ENCODE measurements around the gene SNAP23. TPM values are rescaled to one million over a fixed set of nuclear protein-coding genes. Genes with fewer than 3 reads are reported as not detected.
A peak's percentile ranks its signal among the peaks of the same experiment; 100 is the strongest.

SNAP23 gene
- total and polyA plus RNA-seq, 7 donors, result 12.9 to 42.2 (median 21.9) TPM

- no peaks in the 10 kb centered on the region for H3K27me3 ChIP-seq (ENCODE audit: insufficient read depth in 3 of 3, low read length in 2 of 3)
- no peaks in the 10 kb centered on the region for H3K9me3 ChIP-seq
- peak within 1 kb of the TSS; percentile 95 for H3K27ac ChIP-seq
- no peaks in the 10 kb centered on the region for H3K36me3 ChIP-seq (ENCODE audit: insufficient read depth in 1 of 2, low read depth in 1 of 2)
- no peak for TF ChIP-seq CTCF (IDR thresholded peaks at IDR 0.05)
- DNase-seq (peak; percentile 87 to 94), ATAC-seq (peak; percentile 63 to 79 (median 68))
- peaks cover 15% of the 10 kb centered on the region for H3K4me1 ChIP-seq
- H3K4me3 ChIP-seq, result peak within 1 kb of the TSS; percentile 92
- WGBS, 3 donors, result 0% methylated on average over 50 to 51 of the region's 51 CpGs
- intact Hi-C loops (cut with DNase I), result no loop called here
Measured at GRCh38 chr15:42490671-42491538, 4.5 kb upstream of the SNAP23 start, which contains the start of gene ZNF106. TSS of gene ZNF106 (minus strand) at chr15:42491141. CDS start at chr15:42472289, 18,852 bp downstream.

- WGBS, 3 donors, result 80 to 85% (median 83%) methylated on average over 18 of the region's 18 CpGs
- no peaks in the 10 kb centered on the region for H3K36me3 ChIP-seq (ENCODE audit: insufficient read depth in 1 of 2, low read depth in 1 of 2)
- DNase-seq, result no peak
- no peaks in the 10 kb centered on the region for H3K9me3 ChIP-seq
- H3K4me1 ChIP-seq, result peaks cover 22% of the 10 kb centered on the region
- no peak for TF ChIP-seq CTCF (IDR thresholded peaks at IDR 0.05)
- H3K27ac ChIP-seq, result peak overlapping the region; percentile 95
- intact Hi-C loops (cut with DNase I), result no loop called here
- H3K27me3 ChIP-seq (ENCODE audit: insufficient read depth in 3 of 3, low read length in 2 of 3), result no peaks in the 10 kb centered on the region
- peak in 1 of 4 donors; percentile 8 for ATAC-seq
- peak overlapping the region; percentile 92 for H3K4me3 ChIP-seq
Measured at GRCh38 chr15:42491539-42492225, 3.8 kb upstream of the SNAP23 start.

DNA sequence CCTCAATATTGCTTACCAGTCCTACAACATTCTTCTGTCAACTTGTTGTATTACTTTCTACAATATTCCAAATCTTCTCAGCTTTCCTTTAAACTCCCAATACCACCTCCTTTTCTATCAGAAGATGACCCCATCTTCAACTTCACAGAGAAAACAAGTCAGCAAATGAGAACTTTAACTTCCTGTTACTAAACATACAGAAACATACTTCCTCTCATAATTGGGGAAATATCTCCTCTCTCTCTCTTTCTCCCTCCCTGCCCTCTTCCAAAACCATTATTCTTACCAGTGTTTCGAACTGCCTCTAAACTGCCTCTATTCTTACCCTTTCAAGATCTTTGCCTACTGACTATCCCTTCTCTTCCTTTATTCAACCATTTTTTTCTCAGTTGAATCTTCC lies 1.8 kb upstream of the SNAP23 start:
- H3K4me1 ChIP-seq, result peaks cover 31% of the 10 kb centered on the region
- no peak overlapping the region for H3K4me3 ChIP-seq
- H3K36me3 ChIP-seq (ENCODE audit: insufficient read depth in 1 of 2, low read depth in 1 of 2), result no peaks in the 10 kb centered on the region
- no peaks in the 10 kb centered on the region for H3K27me3 ChIP-seq (ENCODE audit: insufficient read depth in 3 of 3, low read length in 2 of 3)
- ATAC-seq (no peak), DNase-seq (no peak)
- TF ChIP-seq CTCF (IDR thresholded peaks at IDR 0.05), result no peak
- 72 to 94% (median 90%) methylated on average over 1 of the region's 1 CpG for WGBS, 3 donors
- no peaks in the 10 kb centered on the region for H3K9me3 ChIP-seq
- intact Hi-C loops (cut with DNase I), result no loop called here
- H3K27ac ChIP-seq, result peak overlapping the region; percentile 85

GRCh38 chr15:42494998-42495360 lies 455 bp upstream of the SNAP23 start:
- WGBS, 3 donors, result 1 to 3% (median 2%) methylated on average over 10 of the region's 10 CpGs
- ATAC-seq (peak; percentile 39 to 56 (median 44)), DNase-seq (no peak)
- Histone ChIP-seq H3K27me3 (ENCODE audit: insufficient read depth in 3 of 3, low read length in 2 of 3) (no peaks in the 10 kb centered on the region), H3K9me3 (no peaks in the 10 kb centered on the region), H3K27ac (peak overlapping the region; percentile 85), H3K36me3 (ENCODE audit: insufficient read depth in 1 of 2, low read depth in 1 of 2) (no peaks in the 10 kb centered on the region), H3K4me3 (peak overlapping the region; percentile 90), H3K4me1 (peaks cover 22% of the 10 kb centered on the region)
- intact Hi-C loops (cut with DNase I), result no loop called here
- no peak for TF ChIP-seq CTCF (IDR thresholded peaks at IDR 0.05)
